ENCODE data around the gene GPR83.
"Not testable (repeated sequence)": the region's sequence is repeated elsewhere in the genome, so short reads cannot be mapped to it uniquely, and the experiment has no call there.

GPR83 gene

DNA sequence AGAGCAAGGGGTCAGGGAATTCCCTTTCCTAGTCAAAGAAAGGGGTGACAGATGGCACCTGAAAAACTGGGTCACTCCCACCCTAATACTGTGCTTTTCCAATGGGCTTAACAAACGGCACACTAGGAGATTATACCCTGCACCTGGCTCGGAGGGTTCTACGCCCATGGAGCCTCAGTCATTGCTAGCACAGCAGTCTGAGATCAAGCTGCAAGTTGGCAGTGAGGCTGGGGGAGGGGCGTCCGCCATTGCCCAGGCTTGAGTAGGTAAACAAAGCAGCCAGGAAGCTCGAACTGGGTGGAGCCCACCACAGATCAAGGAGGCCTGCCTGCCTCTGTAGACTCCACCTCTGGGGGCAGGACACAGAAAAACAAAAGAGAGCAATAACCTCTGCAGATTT, 30.6 kb downstream of the GPR83 start:
- DNase-seq (ENCODE audit: low spot score) = not testable (repeated sequence)

DNA sequence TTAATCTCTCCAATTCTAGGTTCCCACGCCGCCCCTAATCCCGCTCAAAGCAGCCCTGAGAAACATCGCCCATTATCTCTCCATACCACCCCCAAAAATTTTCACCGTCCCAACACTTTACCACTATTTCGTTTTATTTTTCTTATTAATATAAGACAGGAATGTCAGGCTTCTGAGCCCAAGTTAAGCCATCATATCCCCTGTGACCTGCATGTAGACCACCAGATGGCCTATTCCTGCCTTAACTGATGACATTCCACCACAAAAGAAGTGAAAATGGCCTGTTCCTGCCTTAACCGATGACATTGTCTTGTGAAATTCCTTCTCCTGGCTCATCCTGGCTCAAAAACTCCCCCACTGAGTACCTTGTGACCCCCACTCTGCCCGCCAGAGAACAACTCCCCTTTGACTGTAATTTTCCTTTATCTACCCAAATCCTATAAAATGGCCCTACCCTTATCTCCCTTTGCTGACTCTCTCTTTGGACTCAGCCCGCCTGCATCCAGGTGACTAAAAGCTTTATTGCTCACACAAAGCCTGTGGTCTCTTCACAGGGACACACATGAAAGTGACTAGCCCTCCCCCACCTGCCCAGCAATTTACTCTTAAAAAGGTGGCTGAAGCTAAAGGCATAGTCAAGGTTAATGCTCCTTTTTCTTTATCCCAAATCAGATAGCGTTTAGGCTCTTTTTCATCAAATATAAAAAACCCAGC, 50.2 kb downstream of the GPR83 start:
- DNase-seq (ENCODE audit: low spot score) = not testable (repeated sequence)

DNA sequence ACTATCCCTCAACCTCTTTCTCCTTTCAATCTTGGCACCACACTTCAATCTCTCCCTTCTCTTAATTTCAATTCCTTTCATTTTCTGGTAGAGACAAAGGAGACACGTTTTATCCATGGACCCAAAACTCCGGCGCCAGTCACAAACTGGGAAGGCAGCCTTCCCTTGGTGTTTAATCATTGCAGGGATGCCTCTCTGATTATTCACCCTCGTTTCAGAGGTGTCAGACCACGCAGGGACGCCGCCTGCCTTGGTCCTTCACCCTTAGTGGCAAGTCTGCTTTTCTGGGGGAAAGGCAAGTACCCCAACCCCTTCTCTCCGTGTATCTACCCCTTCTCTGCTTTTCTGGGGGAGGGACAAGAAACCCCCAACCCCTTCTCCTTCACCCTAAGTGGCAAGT, 54.9 kb downstream of the GPR83 start:
- not testable (repeated sequence) for DNase-seq (ENCODE audit: low spot score)

DNA sequence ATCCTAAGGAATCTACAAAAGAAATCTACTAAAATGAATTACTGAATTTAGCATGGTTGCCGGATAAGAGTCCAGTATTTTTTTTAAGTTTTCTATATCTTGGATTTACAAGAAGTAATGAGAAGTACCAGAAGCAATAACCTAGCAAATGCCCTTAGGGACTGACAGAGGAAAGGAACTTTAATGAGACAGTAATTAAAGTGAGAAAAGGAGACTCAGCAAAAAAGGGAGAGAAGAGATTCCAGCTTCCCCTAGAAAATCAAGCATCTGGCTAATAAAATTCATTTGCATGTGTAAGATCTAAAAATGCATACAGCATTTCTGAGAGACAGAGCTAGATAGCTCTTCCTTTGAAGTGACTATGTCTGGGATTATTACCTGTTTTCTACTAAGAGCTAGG, 57.7 kb downstream of the GPR83 start:
- no peak for DNase-seq (ENCODE audit: low spot score)

DNA sequence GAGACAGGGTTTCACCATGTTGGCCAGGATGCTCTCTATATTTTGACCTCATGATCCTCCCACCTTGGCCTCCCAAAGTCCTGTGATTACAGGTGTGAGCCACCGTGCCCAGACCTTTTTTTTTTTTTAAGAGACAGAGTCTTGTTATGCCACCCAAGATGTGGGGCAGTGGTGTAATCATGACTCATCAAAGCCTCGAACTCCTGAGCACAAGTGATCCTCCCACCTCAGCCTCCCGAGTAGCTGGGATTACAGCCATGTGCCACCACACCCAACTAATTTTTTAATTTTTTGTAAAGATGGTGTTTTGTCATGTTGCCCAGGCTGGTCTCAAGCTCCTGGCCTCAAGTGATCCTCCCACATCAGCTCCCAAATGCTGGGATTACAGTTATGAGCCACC, 59.0 kb downstream of the GPR83 start:
- no peak for DNase-seq (ENCODE audit: low spot score)

DNA sequence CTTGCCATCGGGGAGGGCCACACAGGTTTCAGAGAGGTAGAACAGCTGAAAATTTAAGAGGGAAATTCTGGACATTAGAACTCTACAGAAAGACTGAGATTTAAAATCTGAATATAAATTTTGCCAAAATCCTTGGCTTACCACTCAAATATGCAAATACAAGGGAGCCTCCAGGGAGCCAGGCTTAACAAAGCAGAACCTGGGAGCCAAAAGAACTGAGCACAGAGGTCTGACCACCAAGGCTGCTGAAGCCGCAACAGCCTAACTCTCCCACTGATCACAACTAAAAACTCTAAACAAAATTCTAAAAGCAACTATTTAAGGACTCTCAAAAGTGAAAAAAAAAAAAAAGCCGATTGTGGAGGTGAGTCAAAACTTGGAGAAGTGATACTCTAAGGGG, 62.6 kb downstream of the GPR83 start:
- DNase-seq (ENCODE audit: low spot score) = no peak

DNA sequence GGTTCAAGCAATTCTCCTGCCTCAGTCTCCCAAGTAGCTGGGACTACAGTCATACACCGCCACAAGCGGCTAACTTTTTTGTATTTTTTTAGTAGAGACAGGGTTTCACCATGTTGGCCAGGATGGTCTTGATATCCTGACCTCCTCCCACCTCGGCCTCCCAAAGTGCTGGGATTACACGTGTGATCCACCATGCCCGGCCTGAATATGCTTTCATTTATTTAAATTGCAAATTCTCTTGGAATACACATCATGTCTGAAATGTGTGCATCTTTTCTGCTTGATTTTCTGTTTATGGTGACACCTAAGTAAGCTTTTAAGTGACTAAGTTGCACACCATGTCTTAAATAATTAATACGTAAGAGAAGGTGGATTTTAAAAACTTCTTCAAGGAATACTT, 65.2 kb downstream of the GPR83 start:
- no peak for DNase-seq (ENCODE audit: low spot score)

DNA sequence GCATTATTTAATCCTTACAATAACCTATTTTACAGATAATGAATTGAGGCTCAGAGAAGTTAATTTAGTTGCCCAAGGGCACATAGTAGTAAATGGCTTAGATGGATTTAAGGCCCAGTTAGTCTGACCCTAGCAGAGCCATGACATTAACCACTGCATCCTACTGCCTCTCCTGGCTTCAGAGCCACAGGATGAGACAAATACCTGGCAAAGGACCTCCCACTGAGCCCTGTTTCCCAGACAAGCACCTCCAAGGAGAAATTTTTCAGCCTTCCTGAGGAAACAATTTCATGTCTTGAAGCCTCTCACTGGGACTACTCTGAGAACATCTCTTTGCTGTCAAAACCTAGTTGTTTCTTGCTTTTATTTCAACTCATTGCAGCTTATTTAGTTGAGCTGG, 68.4 kb downstream of the GPR83 start:
- no peak for DNase-seq (ENCODE audit: low spot score)

DNA sequence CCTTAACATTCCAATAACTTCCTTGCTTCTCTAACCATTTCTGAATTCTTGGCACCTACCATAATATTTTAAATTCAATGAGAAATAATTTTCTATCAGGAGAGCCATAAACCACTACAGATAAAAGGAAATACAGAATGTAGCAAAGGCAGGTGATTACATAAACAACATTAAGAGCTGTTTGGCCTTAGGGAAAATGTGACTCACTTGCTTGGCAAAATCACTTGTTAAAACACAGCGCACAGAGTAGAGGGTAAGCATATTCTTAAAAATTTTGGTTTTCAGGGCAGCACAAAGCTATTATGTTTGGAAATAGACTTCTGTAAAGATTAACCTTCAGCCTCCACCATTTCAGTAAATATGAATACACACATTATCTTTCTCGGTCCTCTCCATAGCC, 70.4 kb downstream of the GPR83 start:
- no peak for DNase-seq (ENCODE audit: low spot score)

DNA sequence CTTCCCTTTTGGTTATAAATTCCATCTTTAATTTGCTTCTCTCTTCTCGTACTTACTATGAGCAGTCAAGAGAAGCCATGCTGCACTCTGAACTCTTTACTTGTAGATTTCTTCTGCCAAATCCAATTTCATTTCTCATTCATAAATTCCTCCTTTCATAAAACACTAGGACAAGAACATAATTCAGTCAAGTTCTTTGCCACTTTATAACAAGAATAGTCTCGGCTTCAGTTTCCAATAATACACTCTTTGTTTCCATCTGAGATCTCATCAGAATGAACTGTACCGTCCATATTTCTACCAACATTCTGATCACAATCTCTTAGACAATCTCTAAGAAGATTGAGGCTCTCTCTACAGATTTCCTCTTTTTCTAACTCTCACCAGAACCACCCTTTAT, 71.7 kb downstream of the GPR83 start:
- no peak for DNase-seq (ENCODE audit: low spot score)

DNA sequence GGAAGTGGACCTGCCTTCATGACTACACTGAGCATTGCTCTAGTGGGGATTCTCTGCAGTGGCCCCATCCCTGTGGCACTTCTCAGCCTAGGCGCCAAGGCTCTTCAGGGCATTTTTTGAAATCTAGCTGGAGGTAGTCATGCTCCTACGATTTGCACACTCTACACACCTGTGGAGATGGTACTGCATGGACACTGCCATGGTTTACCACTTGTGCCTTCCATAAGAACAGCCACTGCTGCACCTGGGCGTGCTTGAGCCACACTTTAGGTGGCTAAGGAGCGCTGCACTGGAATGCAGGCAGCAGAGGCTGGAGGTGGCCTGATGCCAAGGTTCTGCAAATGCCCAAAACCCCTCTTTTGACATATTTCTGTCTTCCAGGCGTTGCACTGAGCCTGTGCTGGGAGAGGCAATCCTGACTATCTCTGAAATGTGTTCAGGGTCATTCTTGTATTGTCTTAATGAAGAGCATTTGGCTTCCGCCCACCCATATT, 72.6 kb downstream of the GPR83 start:
- DNase-seq (ENCODE audit: low spot score) = no peak

Measured in globus pallidus (tissue), 1 donor.